Myocyte (in vitro differentiated cells): ENCODE data around the gene DOCK1. TPM values are rescaled to one million over a fixed set of nuclear protein-coding genes. Genes with fewer than 3 reads are reported as not detected.

Experiments used
- DNase-seq: peaks from one replicate; pipeline ENCODE4 v3.0.0-alpha.2; 2012; ENCODE audit warnings: low read depth
- total RNA-seq: library from RNA; depleted of rRNA; stranded (reverse); fragments of >200 nt; gene quantifications from 2 replicates; pipeline ENCODE4 v1.2.3, GENCODE V29; 2014

DOCK1 gene
- total RNA-seq, 1 donor from 2014 or later = 35.1 TPM

GRCh38 chr10:127384532-127384931 is 479.3 kb downstream of the DOCK1 start:
- DNase-seq = no peak

- no peak for DNase-seq
These were observed 479.8 kb downstream of the DOCK1 start for GRCh38 chr10:127385066-127385465.

- DNase-seq = no peak
These were observed 481.5 kb downstream of the DOCK1 start for GRCh38 chr10:127386606-127387327.

GRCh38 chr10:127391875-127392274 is 486.6 kb downstream of the DOCK1 start:
- no peak for DNase-seq

GRCh38 chr10:127392351-127393235 is 487.4 kb downstream of the DOCK1 start:
- DNase-seq = no peak

GRCh38 chr10:127398140-127398970 is 493.1 kb downstream of the DOCK1 start:
- DNase-seq = peak; percentile 87

- DNase-seq = no peak
These were observed 493.7 kb downstream of the DOCK1 start for GRCh38 chr10:127398971-127399365.

GRCh38 chr10:127399668-127400067 is 494.4 kb downstream of the DOCK1 start:
- no peak for DNase-seq

- DNase-seq = no peak
These were observed 495.0 kb downstream of the DOCK1 start for GRCh38 chr10:127400216-127400615.

GRCh38 chr10:127402596-127403409 is 497.6 kb downstream of the DOCK1 start:
- no peak for DNase-seq

- no peak for DNase-seq
These were observed 500.0 kb downstream of the DOCK1 start for GRCh38 chr10:127405221-127405620.

- no peak for DNase-seq
These were observed 500.9 kb downstream of the DOCK1 start for GRCh38 chr10:127406018-127406550.

- no peak for DNase-seq
These were observed 502.3 kb downstream of the DOCK1 start for GRCh38 chr10:127407551-127407950.

GRCh38 chr10:127408112-127408710 is 503.0 kb downstream of the DOCK1 start:
- no peak for DNase-seq

GRCh38 chr10:127408733-127409132 is 503.5 kb downstream of the DOCK1 start:
- no peak for DNase-seq

- DNase-seq = no peak
These were observed 504.8 kb downstream of the DOCK1 start for GRCh38 chr10:127410030-127410429.

- no peak for DNase-seq
These were observed 505.8 kb downstream of the DOCK1 start for GRCh38 chr10:127411062-127411461.

- DNase-seq = no peak
These were observed 508.1 kb downstream of the DOCK1 start for GRCh38 chr10:127413326-127413725.

GRCh38 chr10:127414024-127414423 is 508.8 kb downstream of the DOCK1 start:
- no peak for DNase-seq

GRCh38 chr10:127415116-127415515 is 509.9 kb downstream of the DOCK1 start:
- DNase-seq = peak; percentile 69
